SW480 (cell line): ENCODE measurements around the gene GJB6.

Experiments
- DNase-seq: peaks from one replicate; pipeline ENCODE4 v3.0.0-alpha.2; 2016; ENCODE audit warnings: low spot score

GJB6 gene

DNA sequence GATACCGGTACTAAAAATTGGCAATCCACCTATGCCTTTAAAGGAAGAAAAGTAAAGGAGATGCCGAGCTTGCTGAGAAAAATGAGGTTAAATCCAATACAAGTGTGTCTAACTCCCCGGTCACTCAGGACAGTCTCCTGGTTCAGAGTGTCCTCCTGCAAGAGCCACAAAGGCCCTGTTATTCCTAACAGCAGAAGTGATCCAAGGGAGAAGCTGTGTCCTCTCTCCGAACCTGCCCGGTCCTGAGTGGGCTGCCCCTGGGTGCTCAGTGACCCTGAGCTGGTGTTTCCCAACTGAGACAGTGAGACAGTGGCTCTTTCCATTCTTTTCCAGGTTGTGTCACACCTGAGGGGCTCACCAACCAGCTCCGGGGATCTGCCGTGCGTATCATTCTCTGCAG lies 4.8 kb downstream of the GJB6 start:
- no peak for DNase-seq

DNA sequence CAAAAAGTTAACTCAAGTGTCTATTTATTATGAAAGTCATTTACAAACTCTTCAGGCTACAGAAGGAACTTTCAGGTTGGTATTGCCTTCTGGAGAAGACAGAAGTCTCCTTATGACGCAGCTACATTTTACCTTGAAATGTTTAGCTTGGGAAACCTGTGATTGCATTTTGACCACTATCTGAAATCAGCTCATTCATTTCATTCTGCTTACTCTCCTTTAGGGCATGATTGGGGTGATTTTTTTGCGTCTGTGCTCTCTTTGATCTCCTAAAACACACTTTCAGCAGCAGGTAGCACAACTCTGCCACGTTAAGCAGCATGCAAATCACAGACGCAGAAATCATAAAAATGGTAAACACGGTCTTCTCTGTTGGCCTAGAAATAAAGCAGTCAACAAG lies 9.6 kb downstream of the GJB6 start:
- no peak for DNase-seq

DNA sequence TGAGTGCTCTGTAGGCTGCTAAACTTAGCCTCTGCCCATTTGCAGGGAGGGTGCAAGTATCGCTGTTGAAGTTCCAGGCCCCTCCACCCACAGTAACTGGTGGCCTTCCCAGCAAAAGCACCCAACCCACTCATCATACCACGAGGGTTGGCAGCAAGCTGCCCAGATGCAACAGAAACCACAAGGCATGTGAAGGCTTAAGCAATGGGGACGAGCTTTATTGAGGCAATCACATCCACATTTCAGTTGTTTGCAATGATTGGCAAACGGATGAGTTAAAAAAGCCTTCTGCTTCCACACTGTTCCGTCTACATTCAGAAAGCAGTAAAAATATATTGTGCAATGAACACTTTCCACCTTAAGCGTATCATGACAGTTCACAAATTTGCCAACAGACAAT lies 10.3 kb downstream of the GJB6 start:
- DNase-seq = no peak

DNA sequence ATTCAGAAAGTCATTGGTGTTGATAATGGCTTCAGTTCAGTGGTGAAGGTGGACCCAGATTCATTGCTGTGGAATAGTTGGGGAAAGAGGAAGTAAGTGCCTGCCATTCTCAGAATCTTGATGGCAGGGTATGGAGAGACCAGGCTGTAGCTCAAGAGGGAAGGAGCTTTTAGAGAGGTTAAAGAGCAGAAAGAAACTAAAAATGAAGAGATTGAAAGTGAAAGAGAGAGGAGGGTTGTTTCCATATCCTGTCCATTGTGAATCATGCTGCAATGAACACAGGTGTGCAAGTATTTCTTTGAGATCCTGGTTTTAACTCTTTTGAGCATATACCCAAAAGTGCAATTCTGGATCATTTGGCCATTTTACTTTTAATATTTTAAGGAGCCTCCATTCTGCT lies 12.5 kb downstream of the GJB6 start:
- DNase-seq = no peak

DNA sequence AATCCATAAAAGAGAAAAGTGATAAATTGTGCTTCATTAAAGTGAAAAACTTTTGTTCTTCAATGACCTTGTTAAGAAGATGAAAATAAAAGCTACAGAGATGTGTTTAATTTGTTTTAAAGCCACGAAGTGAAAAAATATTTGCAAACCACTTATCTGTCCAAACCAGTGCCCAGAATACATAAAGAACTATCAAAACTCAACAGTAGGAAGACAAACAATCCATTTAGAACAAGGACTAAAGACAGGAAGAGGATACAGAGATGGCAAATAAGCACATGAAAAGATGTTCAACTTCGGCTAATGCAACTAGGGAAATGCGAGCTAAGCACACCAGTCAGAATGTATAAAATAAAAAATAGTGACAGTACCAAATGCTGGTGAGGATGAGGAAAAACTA lies 15.0 kb downstream of the GJB6 start:
- DNase-seq = no peak

DNA sequence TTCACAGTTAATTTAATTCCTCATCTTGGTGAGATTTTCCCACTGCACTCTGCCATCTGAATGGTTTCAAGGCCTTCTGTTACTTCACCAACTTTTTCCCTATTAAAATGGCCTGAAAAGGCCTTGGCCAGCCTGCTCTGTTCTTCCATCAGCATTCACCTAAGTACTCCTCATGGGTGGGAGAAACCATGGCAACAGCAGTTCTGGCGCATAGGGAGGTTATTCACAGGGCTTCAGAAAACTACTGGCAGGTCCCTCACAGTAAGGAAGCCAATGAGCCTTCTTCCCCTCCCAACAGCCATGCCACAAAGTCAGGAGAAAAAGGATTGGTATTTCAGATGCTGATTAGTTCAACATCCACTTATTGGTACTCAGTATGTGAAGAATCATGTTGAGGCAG lies 22.2 kb downstream of the GJB6 start:
- no peak for DNase-seq

DNA sequence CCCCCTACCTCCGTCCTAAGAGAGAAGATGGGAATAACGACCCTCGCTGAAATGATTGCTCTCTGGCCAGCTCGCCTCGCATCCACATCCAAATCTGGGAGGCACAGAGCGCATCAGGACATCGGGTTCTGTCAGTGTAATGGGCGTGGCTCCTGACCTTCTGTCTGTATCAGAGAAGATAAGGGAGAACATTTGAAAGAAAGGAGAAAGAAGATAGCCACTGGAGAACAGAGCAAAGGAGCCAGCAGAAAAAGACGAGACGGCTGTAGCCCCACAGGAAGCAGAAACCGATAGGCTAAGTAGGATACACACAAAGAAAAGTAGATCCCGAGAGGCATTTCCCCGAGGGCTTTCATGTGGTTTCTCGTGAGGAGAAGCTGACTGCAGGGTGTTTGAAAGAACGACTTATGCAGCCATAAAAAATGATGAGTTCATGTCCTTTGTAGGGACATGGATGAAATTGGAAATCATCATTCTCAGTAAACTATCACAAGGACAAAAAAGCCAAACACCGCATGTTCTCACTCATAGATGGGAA lies 25.4 kb downstream of the GJB6 start:
- DNase-seq = no peak

DNA sequence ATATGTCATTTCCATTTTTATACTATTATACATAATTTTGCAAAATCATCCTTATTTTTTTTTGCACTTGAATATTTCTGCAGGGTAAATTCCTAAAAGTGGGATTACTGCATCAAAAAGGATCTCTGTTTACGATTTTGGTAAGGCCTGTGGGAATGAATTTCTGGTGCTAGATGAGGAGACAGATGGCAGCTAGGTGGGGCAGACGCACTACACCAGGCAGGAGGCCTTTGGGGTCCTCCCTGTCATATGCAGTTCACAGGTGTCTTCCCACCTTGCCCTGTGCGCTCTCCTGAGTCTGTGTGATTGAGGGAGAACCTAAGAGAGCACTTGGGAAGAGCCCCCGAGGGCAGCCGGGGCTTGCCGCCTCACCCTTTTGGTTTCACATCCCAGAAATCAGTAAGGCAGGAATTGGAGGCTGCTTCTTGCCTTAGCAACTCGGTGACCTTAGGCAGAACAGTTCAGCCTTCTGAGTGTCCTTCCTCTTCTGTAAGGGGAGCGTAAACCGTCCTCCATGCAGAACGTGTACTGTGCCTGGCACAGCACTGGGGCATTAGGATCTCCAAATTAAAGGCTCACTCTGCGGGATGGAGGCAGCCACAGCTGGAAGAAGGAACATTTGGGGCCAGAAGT lies 25.9 kb downstream of the GJB6 start:
- no peak for DNase-seq

DNA sequence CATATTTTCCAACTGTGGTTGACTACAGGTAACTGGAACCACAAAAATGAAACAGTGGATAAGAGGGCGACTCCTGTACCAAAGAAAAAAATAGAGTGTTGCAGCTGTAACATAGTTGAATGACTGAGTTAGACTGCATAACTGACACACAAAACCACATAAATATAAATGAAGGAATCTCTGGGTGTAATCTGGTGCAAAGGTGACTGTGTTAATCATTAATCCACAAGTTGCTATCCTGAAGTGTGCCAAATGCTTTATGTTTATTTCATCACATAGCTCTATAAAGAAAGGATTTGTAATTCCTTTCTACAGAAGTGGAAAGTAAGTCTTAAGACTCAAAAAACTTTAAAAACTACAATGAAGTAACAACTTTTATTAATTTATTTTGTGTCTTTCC lies 33.3 kb downstream of the GJB6 start:
- DNase-seq = peak; percentile 82

DNA sequence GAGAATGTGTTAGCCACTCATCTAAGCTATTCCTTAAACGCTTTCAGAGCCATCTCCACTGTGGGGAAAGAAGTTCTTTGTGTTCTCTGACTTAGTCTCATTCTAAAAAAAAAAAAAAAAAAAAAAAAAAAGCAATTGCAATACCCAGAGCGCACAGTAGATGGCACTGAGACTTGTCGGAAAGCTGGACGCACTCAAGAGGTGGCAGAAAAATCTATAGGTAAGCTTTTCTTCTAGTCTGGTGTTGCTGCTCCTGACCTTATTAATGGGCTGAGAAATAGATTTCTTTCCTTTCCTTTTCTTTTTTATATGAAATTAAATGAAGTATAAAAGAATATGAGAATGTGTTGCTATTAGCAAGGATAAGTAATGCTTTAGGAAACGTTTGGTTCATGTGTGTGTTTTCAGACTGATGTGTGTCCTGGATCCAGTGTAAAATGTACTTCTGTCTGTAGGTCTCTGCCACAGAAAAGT lies 34.7 kb downstream of the GJB6 start:
- peak; percentile 65 for DNase-seq

DNA sequence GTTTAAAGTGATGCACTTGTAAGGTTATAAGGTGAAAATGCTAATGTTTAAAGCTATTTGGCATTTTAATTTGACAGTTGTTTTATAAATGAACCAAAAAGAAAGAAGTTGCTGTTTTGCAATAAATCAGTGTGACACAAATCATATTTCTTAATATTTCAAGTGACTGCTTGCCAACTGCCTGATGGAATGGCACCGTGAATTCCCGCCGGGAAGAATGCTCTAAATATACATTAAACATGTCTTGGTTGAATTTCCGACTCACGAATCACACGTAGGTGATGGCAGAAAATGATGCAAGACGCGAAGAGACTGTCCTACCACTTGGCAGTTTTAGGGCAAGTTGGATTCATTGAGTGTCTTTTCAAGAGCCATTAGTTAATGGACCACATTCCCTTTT lies 36.3 kb downstream of the GJB6 start:
- no peak for DNase-seq

DNA sequence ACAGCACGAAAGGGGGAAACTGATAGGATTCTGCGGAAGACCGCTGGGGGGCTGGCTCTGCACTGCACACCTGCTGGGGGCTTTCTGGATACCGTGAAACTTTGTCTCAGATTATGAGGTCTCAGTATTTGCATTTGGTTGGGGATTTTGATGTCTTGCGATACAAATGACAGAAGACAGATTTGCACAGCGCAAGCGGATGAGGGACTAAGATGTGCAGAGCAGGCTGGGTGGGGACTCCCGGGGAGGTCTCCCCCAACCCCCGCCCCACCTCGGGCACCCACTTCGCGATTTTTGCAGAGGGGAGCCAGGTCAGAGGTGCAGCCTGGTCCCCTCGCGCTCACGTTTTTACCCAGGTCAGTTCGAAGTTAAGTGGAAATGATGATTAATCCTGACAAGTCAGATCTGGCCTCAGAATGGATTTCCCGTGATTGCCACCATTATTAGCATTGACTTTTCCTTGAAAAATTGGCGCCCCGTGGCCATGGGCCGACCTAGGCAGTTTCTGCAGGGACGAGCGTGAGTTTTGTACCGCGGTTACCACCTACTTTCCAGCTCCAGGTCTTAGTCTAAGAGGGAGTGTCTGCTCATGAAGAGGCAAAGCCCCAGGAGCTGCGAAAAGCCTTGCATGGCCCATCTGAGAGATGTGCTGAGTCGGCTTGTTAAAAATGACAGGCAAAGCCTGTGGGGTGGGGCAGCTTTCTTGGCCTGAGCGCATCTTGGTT lies 38.0 kb downstream of the GJB6 start:
- no peak for DNase-seq

DNA sequence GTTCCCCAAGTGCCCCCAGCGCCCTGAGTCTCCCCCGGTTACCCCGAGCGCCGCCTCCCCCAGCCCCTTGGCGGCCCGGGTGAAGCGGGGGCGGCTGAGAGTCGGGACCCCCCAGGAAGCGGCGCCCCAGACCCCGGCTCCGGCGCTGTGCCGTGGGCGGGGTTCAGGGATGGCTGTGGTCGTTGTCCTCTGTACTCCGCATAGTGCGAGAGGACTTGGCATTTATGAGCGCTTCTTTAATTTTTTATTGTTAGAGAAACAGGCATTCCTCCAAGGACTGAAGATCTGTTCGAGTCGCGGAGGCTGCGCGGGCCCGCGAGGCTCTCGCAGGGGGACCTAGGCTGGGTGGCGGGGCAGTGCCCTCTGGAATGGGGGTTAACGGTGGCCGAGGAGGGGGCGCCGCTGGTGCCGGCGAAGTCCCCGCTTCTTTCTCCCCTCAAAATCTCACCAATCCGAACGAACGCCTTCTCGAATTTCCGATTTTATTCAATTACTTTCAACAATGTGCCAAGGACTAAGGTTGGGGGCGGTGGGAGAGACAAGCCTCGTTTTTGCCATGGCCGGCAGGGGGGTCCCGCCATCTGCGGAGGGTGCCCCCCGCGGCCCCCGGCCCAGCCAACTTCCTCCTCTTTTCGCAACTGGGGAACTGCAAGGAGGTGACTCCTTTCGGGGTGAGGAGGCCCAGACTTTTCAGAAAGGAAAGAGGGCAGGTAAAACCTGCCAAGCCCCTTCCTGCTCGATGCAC lies 38.8 kb downstream of the GJB6 start:
- no peak for DNase-seq

DNA sequence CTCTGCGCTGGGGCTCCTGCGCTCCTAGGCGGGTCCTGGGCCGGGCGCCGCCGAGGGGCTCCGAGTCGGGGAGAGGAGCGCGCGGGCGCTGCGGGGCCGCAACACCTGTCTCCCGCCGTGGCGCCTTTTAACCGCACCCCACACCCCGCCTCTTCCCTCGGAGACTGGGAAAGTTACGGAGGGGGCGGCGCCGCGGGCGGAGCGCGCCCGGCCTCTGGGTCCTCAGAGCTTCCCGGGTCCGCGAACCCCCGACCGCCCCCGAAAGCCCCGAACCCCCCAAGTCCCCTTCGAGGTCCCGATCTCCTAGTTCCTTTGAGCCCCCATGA lies 39.3 kb downstream of the GJB6 start, which contains the start of gene GJB2:
Gene GJB2, minus strand, starts transcription at position 103 of the 326 bp plus-strand sequence. CDS start 3,357 bp downstream, outside the sequence.
- DNase-seq = no peak

DNA sequence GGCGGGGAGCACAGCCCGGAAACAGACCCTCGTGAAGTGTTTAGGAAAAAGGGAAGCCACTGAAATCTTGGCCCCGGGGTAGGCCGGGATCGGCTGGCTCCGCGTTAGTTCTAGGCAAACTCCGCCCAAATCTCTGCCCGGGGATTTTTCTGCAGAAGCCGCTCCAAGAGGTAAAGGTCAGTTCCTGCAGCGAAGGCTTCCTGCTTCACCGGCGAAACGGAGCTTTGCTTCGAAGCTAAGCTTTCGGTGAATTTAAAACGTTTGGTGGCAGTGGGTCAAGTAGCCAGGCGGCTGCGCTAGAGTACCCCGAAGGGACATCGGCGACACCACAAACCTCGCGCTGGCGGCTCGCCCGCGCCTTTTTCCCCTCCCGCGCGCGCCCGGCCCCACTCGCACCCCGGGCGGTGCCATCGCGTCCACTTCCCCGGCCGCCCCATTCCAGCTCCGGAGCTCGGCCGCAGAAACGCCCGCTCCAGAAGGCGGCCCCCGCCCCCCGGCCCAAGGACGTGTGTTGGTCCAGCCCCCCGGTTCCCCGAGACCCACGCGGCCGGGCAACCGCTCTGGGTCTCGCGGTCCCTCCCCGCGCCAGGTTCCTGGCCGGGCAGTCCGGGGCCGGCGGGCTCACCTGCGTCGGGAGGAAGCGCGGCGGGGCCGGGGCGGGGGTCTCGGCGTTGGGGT lies 39.8 kb downstream of the GJB6 start:
- peak; percentile 66 for DNase-seq

DNA sequence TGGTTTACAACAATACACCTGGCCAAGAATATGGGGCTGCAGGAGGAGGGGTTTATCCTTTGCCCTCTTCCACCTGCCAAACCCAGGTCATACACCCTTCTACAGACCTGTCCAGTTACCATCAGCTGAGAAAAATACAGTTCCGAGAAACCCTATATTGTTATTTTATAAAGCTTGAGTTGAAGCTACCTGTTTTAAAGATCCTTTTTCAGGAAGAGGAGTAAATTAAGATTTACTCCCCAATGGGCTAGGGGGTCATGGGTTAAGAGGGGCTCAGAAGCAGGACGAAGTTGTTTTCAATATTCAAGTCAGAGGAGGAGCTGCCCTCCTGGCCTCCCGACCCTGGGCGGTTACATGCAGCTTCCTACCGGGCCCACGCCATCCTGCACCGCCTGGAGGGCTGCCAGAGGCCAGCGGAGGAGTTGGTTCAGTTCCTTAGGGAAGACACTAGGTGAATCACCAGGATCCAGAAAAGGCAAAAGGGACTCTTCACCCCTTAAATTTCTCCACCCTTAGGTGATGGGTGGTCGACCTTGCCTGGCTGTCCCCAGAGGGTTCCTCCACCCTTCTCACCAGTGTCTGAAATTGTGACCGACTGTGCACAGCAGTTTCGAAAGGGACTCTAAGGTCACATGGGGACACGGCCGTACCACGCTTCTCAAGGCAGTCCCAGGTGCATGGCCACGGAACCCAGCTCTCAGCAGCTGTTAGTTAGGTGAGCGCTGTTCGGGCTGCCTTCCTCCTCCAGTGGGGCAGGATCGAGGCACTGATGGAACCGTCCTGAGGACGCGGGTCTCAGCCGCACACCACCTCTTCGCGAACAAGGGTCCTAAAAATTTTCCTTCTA lies 40.6 kb downstream of the GJB6 start:
- DNase-seq = no peak

DNA sequence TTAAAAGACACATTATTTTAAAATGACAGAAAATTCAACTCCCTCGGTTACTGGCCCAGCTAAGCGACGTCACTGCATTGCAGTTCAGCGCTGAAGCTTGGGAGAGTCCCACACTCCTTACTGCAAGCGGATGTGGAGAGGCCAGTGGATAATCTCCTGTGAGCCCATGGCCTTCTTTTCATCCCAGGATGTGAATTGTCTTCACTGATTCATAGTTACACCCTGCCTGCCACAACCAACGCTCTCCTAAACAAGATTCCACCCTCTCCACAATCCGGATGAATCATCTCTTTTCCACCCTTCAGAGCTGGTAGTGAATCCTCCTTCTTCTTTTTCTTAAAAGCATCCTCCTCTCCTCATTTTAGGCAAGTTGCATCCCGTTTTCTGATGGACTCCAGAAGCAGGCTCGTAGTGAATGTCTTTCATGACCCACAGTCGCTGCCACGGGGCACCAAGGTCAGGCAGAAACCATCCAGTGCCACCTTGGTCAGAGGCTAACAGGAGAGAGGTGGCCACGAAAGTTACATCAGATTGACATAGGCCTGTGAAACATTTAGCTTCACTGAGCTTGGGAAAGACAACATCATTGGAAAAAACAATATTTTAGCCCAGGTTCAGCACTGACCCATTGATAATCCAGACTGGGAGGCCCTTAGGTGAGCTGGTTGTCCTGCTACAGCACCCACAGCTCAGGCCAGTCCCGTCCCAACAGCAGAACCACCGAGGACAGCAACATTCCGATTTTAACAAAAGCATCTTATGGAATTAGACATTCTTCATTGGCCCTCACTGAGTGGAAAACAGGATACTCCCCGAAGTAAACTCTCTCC lies 41.4 kb downstream of the GJB6 start:
- DNase-seq = peak; percentile 75

DNA sequence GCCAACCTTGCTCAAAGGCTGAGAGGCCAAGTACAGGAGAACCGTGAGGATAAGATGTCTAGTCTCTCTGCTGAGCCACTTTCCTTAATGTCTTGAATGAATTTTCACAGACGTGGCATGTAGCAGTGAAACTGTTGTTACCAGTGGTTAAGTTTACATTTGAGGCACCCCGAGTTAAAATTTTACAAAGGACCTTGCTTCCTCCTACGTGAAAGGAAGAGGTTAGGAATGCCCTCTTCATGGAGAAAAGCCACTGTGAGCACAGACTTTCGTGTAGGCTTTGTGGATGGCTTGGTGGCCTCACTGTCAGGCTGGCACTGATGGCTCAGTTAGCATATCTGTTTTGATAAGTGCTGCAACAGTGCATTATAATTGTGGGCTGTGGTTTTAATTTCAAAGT lies 42.0 kb downstream of the GJB6 start:
- DNase-seq = no peak

DNA sequence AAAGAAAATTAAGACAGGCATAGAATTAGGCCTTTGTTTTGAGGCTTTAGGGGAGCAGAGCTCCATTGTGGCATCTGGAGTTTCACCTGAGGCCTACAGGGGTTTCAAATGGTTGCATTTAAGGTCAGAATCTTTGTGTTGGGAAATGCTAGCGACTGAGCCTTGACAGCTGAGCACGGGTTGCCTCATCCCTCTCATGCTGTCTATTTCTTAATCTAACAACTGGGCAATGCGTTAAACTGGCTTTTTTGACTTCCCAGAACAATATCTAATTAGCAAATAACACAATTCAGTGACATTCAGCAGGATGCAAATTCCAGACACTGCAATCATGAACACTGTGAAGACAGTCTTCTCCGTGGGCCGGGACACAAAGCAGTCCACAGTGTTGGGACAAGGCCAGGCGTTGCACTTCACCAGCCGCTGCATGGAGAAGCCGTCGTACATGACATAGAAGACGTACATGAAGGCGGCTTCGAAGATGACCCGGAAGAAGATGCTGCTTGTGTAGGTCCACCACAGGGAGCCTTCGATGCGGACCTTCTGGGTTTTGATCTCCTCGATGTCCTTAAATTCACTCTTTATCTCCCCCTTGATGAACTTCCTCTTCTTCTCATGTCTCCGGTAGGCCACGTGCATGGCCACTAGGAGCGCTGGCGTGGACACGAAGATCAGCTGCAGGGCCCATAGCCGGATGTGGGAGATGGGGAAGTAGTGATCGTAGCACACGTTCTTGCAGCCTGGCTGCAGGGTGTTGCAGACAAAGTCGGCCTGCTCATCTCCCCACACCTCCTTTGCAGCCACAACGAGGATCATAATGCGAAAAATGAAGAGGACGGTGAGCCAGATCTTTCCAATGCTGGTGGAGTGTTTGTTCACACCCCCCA lies 43.2 kb downstream of the GJB6 start:
- DNase-seq = no peak

DNA sequence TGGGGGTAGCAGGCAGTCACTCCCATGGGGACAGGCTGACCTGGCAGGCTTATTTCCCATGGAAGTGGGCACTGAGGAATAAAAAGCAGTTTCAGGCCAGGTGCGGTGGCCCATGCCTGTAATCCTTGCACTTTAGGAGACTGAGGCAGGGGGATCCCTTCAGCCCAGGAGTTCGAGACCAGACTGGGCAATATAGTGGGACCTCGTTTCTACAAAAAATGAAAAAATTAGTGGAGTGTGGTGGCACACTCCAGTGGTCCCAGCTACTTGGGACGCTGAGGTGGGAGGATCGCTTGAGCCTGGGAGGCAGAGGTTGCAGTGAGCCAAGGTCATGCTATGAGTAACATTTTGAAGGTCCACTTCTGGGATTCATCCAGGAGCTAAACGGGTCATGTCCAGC lies 45.3 kb downstream of the GJB6 start:
- no peak for DNase-seq
